OCI-LY7 (cell line): ENCODE results near the gene RTCB.

Experiments
- EZH2phosphoT487 ChIP-seq: fragments of 200-600 bp; sonication (generic); IDR thresholded peaks from 2 replicates; pipeline ENCODE4 v1.6.1; 2018; ENCODE audit warnings: low read depth, borderline replicate concordance, mild to moderate bottlenecking, mixed run types, antibody characterized with exemption, low read length, moderate library complexity, mixed read lengths
- TF ChIP-seq, protein P1 (sequence below): fragments of 200-600 bp; sonication (generic); conservative IDR thresholded peaks from 2 replicates; pipeline ENCODE4 v1.5.1; 2014; ENCODE audit warnings: mild to moderate bottlenecking, antibody characterized with exemption, low read length, moderate library complexity, mixed read lengths

GRCh38 chr22:32423664-32424063 is 11.6 kb upstream of the RTCB start:
- TF ChIP-seq, protein P1, sequence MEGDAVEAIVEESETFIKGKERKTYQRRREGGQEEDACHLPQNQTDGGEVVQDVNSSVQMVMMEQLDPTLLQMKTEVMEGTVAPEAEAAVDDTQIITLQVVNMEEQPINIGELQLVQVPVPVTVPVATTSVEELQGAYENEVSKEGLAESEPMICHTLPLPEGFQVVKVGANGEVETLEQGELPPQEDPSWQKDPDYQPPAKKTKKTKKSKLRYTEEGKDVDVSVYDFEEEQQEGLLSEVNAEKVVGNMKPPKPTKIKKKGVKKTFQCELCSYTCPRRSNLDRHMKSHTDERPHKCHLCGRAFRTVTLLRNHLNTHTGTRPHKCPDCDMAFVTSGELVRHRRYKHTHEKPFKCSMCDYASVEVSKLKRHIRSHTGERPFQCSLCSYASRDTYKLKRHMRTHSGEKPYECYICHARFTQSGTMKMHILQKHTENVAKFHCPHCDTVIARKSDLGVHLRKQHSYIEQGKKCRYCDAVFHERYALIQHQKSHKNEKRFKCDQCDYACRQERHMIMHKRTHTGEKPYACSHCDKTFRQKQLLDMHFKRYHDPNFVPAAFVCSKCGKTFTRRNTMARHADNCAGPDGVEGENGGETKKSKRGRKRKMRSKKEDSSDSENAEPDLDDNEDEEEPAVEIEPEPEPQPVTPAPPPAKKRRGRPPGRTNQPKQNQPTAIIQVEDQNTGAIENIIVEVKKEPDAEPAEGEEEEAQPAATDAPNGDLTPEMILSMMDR: no peak
- TF ChIP-seq EZH2phosphoT487: no peak
